ENCODE measurements around the gene SPIRE2. TPM values are rescaled to one million over a fixed set of nuclear protein-coding genes. Genes with fewer than 3 reads are reported as not detected.

The SPIRE2 gene
- total and polyA plus RNA-seq, 2 of the 13 experiments (the other 11 are each of a cell fraction or from before 2014, with no cell fraction given) = 13.3 to 37.5 TPM

GRCh38 chr16:89829630-89830437 is 1.6 kb downstream of the SPIRE2 start (continued):
- TF ChIP-seq PRDM10 (CRISPR knock-in tag; IDR thresholded peaks at IDR 0.05; ENCODE audit: low read depth) (peak; percentile 60; the same call in 1 of the 2 replicates), MXD4 (CRISPR knock-in tag; IDR thresholded peaks at IDR 0.05) (peak; percentile 15), ZBTB39 (CRISPR knock-in tag; IDR thresholded peaks at IDR 0.05) (0 out of 2 replicates have a peak, but pooled peaks have one; percentile 59), ZNF296 (CRISPR knock-in tag; conservative IDR thresholded peaks at IDR 0.05) (0 out of 2 replicates have a peak, but pooled peaks have one; percentile 43), PPARG (CRISPR knock-in tag; conservative IDR thresholded peaks at IDR 0.05) (peak; percentile 87)

Data from HepG2 (cell line).